H1 (cell line): Measurements from ENCODE around the gene GOLGA6L10. TPM values are rescaled to one million over a fixed set of nuclear protein-coding genes. Genes with fewer than 3 reads are reported as not detected.
"Not testable (repeated sequence)": the region's sequence is repeated elsewhere in the genome, so short reads cannot be mapped to it uniquely, and the experiment has no call there.

Source experiments
- CTCF ChIA-PET: fragments of 300-600 bp; sonication (Branson Sonifier 250); formaldehyde crosslinking; loops from one replicate; lab custom pipeline; 2021; ENCODE audit not compliant: partially characterized antibody; lab: Charles Lee
- POLR2A ChIA-PET: fragments of 300-600 bp; sonication (Branson Sonifier 250); formaldehyde crosslinking; loops from one replicate; lab custom pipeline; 2021; ENCODE audit warnings: inconsistent platforms; ENCODE audit not compliant: partially characterized antibody; lab: Charles Lee
- DNase-seq, 2 experiments: peaks; one replicate each; pipeline versions ENCODE4 v3.0.0 to v3.0.0-alpha.2; 2010 to 2022; ENCODE audit warnings: low spot score in 2 of 2, low read depth in 1 of 2, mixed read lengths in 1 of 2
- FAIRE-seq: peaks from 2 replicates; lab custom pipeline; 2011; peaks lifted over from hg19 to GRCh38; lab: Jason Lieb, UNC
- H2AFZ ChIP-seq: 2 replicates; pipeline ENCODE4 v1.8.1; 2012; ENCODE audit warnings: low read length, inconsistent platforms
- H2AK5ac ChIP-seq: 2 replicates; pipeline ENCODE4 v1.6.1; 2013; ENCODE audit warnings: low read depth, low read length
- H2BK120ac ChIP-seq: replicated peaks from 2 replicates; pipeline ENCODE3; 2013; ENCODE audit warnings: low read depth, low read length, inconsistent platforms
- H2BK12ac ChIP-seq: 2 replicates; pipeline ENCODE4 v1.6.1; 2013; ENCODE audit warnings: low read depth, low read length
- H2BK15ac ChIP-seq: 2 replicates; pipeline ENCODE4 v1.6.1; 2013; ENCODE audit warnings: low read length
- H2BK20ac ChIP-seq: 2 replicates; pipeline ENCODE4 v1.6.1; 2013; ENCODE audit warnings: low read length
- H2BK5ac ChIP-seq: 2 replicates; pipeline ENCODE4 v1.6.1; 2013; ENCODE audit warnings: low read depth, low read length
- H3K14ac ChIP-seq: 2 replicates; pipeline ENCODE4 v1.6.1; 2013; ENCODE audit warnings: inconsistent platforms; ENCODE audit not compliant: insufficient read length
- H3K18ac ChIP-seq: 2 replicates; pipeline ENCODE4 v1.6.1; 2013; ENCODE audit warnings: low read length; ENCODE audit errors: extremely low read depth
- H3K23ac ChIP-seq: 2 replicates; pipeline ENCODE4 v1.6.1; 2013; ENCODE audit warnings: inconsistent platforms; ENCODE audit not compliant: insufficient read length
- H3K23me2 ChIP-seq: 2 replicates; pipeline ENCODE4 v1.6.1; 2013; ENCODE audit warnings: low read depth, low read length
- H3K27ac ChIP-seq: 2 replicates; pipeline ENCODE4 v1.6.1; 2011; ENCODE audit warnings: low read depth, low read length, inconsistent platforms
- H3K27me3 ChIP-seq, 4 experiments: replicated peaks in 1 of 4; 1 replicate in 1 of 4; 2 replicates in 3 of 4; pipeline versions ENCODE4 v1.6.1 to v1.8.1; 2011 to 2013; ENCODE audit warnings: low read length in 3 of 4, mild to moderate bottlenecking in 3 of 4, inconsistent platforms in 2 of 4, mixed read lengths in 2 of 4, moderate library complexity in 1 of 4; ENCODE audit not compliant: control insufficient read depth in 3 of 4, insufficient read depth in 3 of 4; ENCODE audit errors: extremely low read depth in 1 of 4
- H3K36me3 ChIP-seq, 4 experiments: 2 replicates each; pipeline versions ENCODE4 v1.6.1 to v1.8.1; 2011 to 2013; ENCODE audit warnings: mild to moderate bottlenecking in 4 of 4, low read length in 3 of 4, moderate library complexity in 2 of 4, control low read depth in 1 of 4, inconsistent platforms in 1 of 4; ENCODE audit not compliant: insufficient read depth in 4 of 4, control insufficient read depth in 2 of 4
- H3K4ac ChIP-seq: replicated peaks from 2 replicates; pipeline ENCODE3; 2013; ENCODE audit warnings: low read length, low read depth, mixed read lengths, inconsistent platforms; ENCODE audit not compliant: insufficient read length
- H3K4me1 ChIP-seq, 4 experiments: replicated peaks in 1 of 4; 1 replicate in 1 of 4; 2 replicates in 3 of 4; pipeline versions ENCODE4 v1.6.1 to v1.8.1; 2011 to 2013; ENCODE audit warnings: low read length in 3 of 4, inconsistent platforms in 2 of 4, mixed read lengths in 1 of 4; ENCODE audit not compliant: insufficient read depth in 4 of 4, control insufficient read depth in 3 of 4
- H3K4me2 ChIP-seq, 2 experiments: 2 replicates each; pipeline versions ENCODE4 v1.6.1 to v1.8.1; 2011 to 2013; ENCODE audit warnings: low read depth in 2 of 2, low read length in 2 of 2, control low read depth in 1 of 2, inconsistent platforms in 1 of 2, mild to moderate bottlenecking in 1 of 2; ENCODE audit not compliant: insufficient read depth in 1 of 2
- H3K4me3 ChIP-seq, 4 experiments: fragments of 200-600, 300-600 bp in 1 of 4; sonication (generic), shearing (Covaris generic), sonication (Bioruptor Twin) in 1 of 4; 2 replicates each; pipeline versions ENCODE4 v1.5.1 to v1.8.1; 2011 to 2016; ENCODE audit warnings: low read length in 4 of 4, low read depth in 3 of 4, control low read depth in 2 of 4, inconsistent platforms in 2 of 4, mild to moderate bottlenecking in 2 of 4, mixed read lengths in 1 of 4, moderate library complexity in 1 of 4; ENCODE audit not compliant: insufficient read depth in 2 of 4; ENCODE audit errors: extremely low read depth in 1 of 4
- H3K56ac ChIP-seq: replicated peaks from 2 replicates; pipeline ENCODE3; 2013; ENCODE audit warnings: low read depth, mild to moderate bottlenecking, mixed read lengths, low read length, inconsistent platforms; ENCODE audit not compliant: insufficient read length
- H3K79me1 ChIP-seq: 2 replicates; pipeline ENCODE4 v1.6.1; 2013; ENCODE audit warnings: low read depth, low read length, control low read depth
- H3K79me2 ChIP-seq, 2 experiments: 2 replicates each; pipeline versions ENCODE4 v1.6.1 to v1.8.1; 2012 to 2013; ENCODE audit warnings: low read length in 2 of 2, mild to moderate bottlenecking in 2 of 2, inconsistent platforms in 1 of 2; ENCODE audit not compliant: insufficient read depth in 2 of 2, control insufficient read depth in 1 of 2
- H3K9ac ChIP-seq, 4 experiments: replicated peaks in 1 of 4; 1 replicate in 1 of 4; 2 replicates in 3 of 4; pipeline versions ENCODE4 v1.6.1 to v1.8.1; 2011 to 2013; ENCODE audit warnings: low read depth in 3 of 4, low read length in 3 of 4, control low read depth in 2 of 4, mild to moderate bottlenecking in 2 of 4, moderate library complexity in 2 of 4, inconsistent platforms in 1 of 4; ENCODE audit errors: extremely low read depth in 1 of 4
- H3K9me3 ChIP-seq, 2 experiments: 2 replicates each; pipeline versions ENCODE4 v1.6.1 to v1.8.1; 2012 to 2013; ENCODE audit warnings: mild to moderate bottlenecking in 2 of 2, moderate library complexity in 2 of 2, control low read depth in 1 of 2, inconsistent platforms in 1 of 2, low read depth in 1 of 2, low read length in 1 of 2, mixed read lengths in 1 of 2; ENCODE audit not compliant: insufficient read depth in 2 of 2
- H4K20me1 ChIP-seq, 2 experiments: replicated peaks in 1 of 2; 2 replicates each; pipeline versions ENCODE3 to v1.8.1; 2011 to 2013; ENCODE audit warnings: inconsistent platforms in 2 of 2, low read length in 2 of 2, mild to moderate bottlenecking in 1 of 2; ENCODE audit not compliant: insufficient read depth in 2 of 2, control insufficient read depth in 1 of 2
- H4K5ac ChIP-seq: 2 replicates; pipeline ENCODE4 v1.6.1; 2013; ENCODE audit warnings: low read length, low read depth, mixed read lengths, inconsistent platforms; ENCODE audit not compliant: insufficient read length
- H4K8ac ChIP-seq: 2 replicates; pipeline ENCODE4 v1.8.0; 2013; ENCODE audit warnings: mild to moderate bottlenecking, moderate library complexity, low read length, inconsistent platforms; ENCODE audit not compliant: insufficient read depth; ENCODE audit errors: extremely low read depth
- H4K91ac ChIP-seq: replicated peaks from 2 replicates; pipeline ENCODE3; 2013; ENCODE audit warnings: low read length, mixed read lengths, inconsistent platforms; ENCODE audit not compliant: insufficient read length
- WGBS, 2 experiments: shearing (Covaris generic) in 1 of 2; methylation state at CpG; one replicate each; pipeline versions ENCODE4 v1.1.6 to v1.1.7; 2013 to 2015; ENCODE audit warnings: low lambda C conversion rate in 2 of 2, mixed read lengths in 2 of 2, inconsistent platforms in 1 of 2, low coverage in 1 of 2, missing lambda C conversion rate in 1 of 2; ENCODE audit not compliant: insufficient replicate concordance in 2 of 2, insufficient coverage in 1 of 2, insufficient read length in 1 of 2; ENCODE audit errors: extremely low coverage in 1 of 2, missing lambda C conversion rate in 1 of 2; 5-methylcytosine and 5-hydroxymethylcytosine counted together
- polyA plus RNA-seq, 7 experiments: library from polyadenylated mRNA; depleted of rRNA in 3 of 7; stranded (reverse) in 5 of 7; unstranded in 2 of 7; fragments of >200 nt in 5 of 7; fragments of 200-250 nt in 2 of 7; gene quantifications; 1 replicate in 5 of 7; 2 replicates in 1 of 7; 4 replicates in 1 of 7; pipeline versions ENCODE4 v1.2.1 to v1.2.3, GENCODE V29; 2011 to 2013; ENCODE audit warnings: missing spikeins in 2 of 7, mixed read lengths in 2 of 7
- total RNA-seq: library from RNA; stranded (reverse); fragmentation: NEBNext Ultra II Directional; extraction: Animal tissue kit (Norgen Biotek cat#: 25700); gene quantifications from 2 replicates; pipeline ENCODE4 v1.2.1, GENCODE V29; 2021

GOLGA6L10 gene
- total and polyA plus RNA-seq, 2 of the 8 experiments (the other 6 are each of a cell fraction or from before 2014, with no cell fraction given): 0.91 to 4.0 TPM

- H3K9ac ChIP-seq, H2BK5ac ChIP-seq, H2BK15ac ChIP-seq, H4K20me1 ChIP-seq, H3K4me2 ChIP-seq, H3K14ac ChIP-seq, H2AK5ac ChIP-seq, H2BK20ac ChIP-seq, H4K91ac ChIP-seq, FAIRE-seq, H3K23ac ChIP-seq, H3K18ac ChIP-seq, H3K9me3 ChIP-seq, H3K56ac ChIP-seq, H3K79me1 ChIP-seq, DNase-seq, H3K4me3 ChIP-seq, POLR2A ChIA-PET, H3K23me2 ChIP-seq, CTCF ChIA-PET, H4K5ac ChIP-seq, H2BK12ac ChIP-seq, H3K27ac ChIP-seq, H2BK120ac ChIP-seq, H2AFZ ChIP-seq, H3K27me3 ChIP-seq, H3K4me1 ChIP-seq, H3K79me2 ChIP-seq, H3K36me3 ChIP-seq, H3K4ac ChIP-seq: not testable (repeated sequence)
- peak overlapping the region; percentile 3; the same call in 1 of the 2 replicates for H4K8ac ChIP-seq
- WGBS, 2 experiments: 91% methylated on average over 19 of the region's 21 CpGs; no CpG with 5 or more reads in 1 of the 2 experiments
These were observed 35.1 kb downstream of the GOLGA6L10 start for GRCh38 chr15:82313951-82314768.
